ENCODE data around the gene USP19. TPM values are rescaled to one million over a fixed set of nuclear protein-coding genes. Genes with fewer than 3 reads are reported as not detected.

USP19 gene
- total RNA-seq, 2 experiments from 2014 or later = 61.2 to 61.5 TPM

- no peak overlapping the region for H3K27ac Mint-ChIP-seq
- H3K27me3 Mint-ChIP-seq = no peaks in the 10 kb centered on the region
- DNase-seq = no peak
- CTCF ChIA-PET = interaction anchor here (0.6 to 2.3 kb wide), 10 partner anchors 8 to 292 kb away, joined by 3 to 11 read pairs (median 3); partner anchors contain the start of genes CCDC71, KLHDC8B, QRICH1 and WDR6
- no peaks in the 10 kb centered on the region for H3K9me3 Mint-ChIP-seq
- no peak overlapping the region for H3K4me3 Mint-ChIP-seq
- H3K36me3 Mint-ChIP-seq (ENCODE audit: low read depth) = peaks cover 4% of the 10 kb centered on the region
- peaks cover 12% of the 10 kb centered on the region for H3K4me1 Mint-ChIP-seq
- POLR2A ChIA-PET = interaction anchor here (0.6 to 0.8 kb wide), 2 partner anchors 63 to 876 kb away, joined by 3 read pairs; partner anchors contain the start of gene QRICH1
Observed at GRCh38 chr3:49157289-49157688, 36.7 kb upstream of the USP19 start.

GRCh38 chr3:49153349-49153912, 32.8 kb upstream of the USP19 start:
- CTCF ChIA-PET = interaction anchor here (1.0 kb wide), 1 partner anchor 166 kb away, joined by 3 read pairs; no protein-coding TSS in a partner anchor
- Mint-ChIP-seq H3K27ac (no peak overlapping the region), H3K4me1 (peaks cover 2% of the 10 kb centered on the region), H3K36me3 (ENCODE audit: low read depth) (no peaks in the 10 kb centered on the region), H3K9me3 (no peaks in the 10 kb centered on the region), H3K27me3 (no peaks in the 10 kb centered on the region), H3K4me3 (no peak overlapping the region)
- DNase-seq = no peak
- POLR2A ChIA-PET = interaction anchor here (0.6 to 1.3 kb wide), 2 partner anchors 11 to 52 kb away, joined by 3 to 6 read pairs; no protein-coding TSS in a partner anchor

GRCh38 chr3:49151610-49152009, 31.0 kb upstream of the USP19 start:
- H3K27ac Mint-ChIP-seq = no peak overlapping the region
- no peak for DNase-seq
- ChIA-PET CTCF (no interaction called here), POLR2A (interaction anchor here (0.7 kb wide), 1 partner anchor 508 kb away, joined by 3 read pairs; no protein-coding TSS in a partner anchor)
- H3K36me3 Mint-ChIP-seq (ENCODE audit: low read depth) = no peaks in the 10 kb centered on the region
- no peaks in the 10 kb centered on the region for H3K4me1 Mint-ChIP-seq
- no peaks in the 10 kb centered on the region for H3K27me3 Mint-ChIP-seq
- H3K4me3 Mint-ChIP-seq = no peak overlapping the region
- H3K9me3 Mint-ChIP-seq = no peaks in the 10 kb centered on the region

- Mint-ChIP-seq H3K4me1 (no peaks in the 10 kb centered on the region), H3K27ac (no peak overlapping the region), H3K36me3 (ENCODE audit: low read depth) (no peaks in the 10 kb centered on the region), H3K27me3 (no peaks in the 10 kb centered on the region), H3K4me3 (no peak overlapping the region), H3K9me3 (no peaks in the 10 kb centered on the region)
- ChIA-PET CTCF (no interaction called here), POLR2A (interaction anchor here (0.6 kb wide), 1 partner anchor 97 kb away, joined by 3 read pairs; no protein-coding TSS in a partner anchor)
- no peak for DNase-seq
Observed at GRCh38 chr3:49148159-49148558, 27.5 kb upstream of the USP19 start.

DNA sequence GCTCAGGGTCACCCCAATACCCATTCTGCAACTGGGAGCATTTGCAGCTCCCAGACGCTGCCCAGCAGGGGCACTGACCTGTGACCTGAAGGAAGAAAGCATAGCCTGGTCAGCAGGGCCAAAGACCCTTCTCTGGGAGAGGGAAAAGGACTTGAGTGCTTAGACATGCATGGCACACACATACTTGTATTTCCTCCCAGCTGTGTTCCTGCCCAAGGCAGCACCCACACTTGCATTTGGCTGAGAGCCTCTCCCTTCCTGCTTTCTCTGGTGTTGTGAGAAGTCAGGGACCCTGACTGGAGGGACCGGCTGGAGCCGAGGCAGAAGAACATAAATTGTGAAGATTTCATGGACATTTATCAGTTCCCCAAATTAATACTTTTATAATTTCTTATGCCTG, 19.5 kb upstream of the USP19 start:
- H3K9me3 Mint-ChIP-seq = no peaks in the 10 kb centered on the region
- H3K4me1 Mint-ChIP-seq = peaks cover 10% of the 10 kb centered on the region
- no peak overlapping the region for H3K4me3 Mint-ChIP-seq
- POLR2A ChIA-PET = no interaction called here
- CTCF ChIA-PET = no interaction called here
- H3K27ac Mint-ChIP-seq = no peak overlapping the region
- DNase-seq = no peak
- peaks cover 8% of the 10 kb centered on the region for H3K27me3 Mint-ChIP-seq
- H3K36me3 Mint-ChIP-seq (ENCODE audit: low read depth) = no peaks in the 10 kb centered on the region

DNA sequence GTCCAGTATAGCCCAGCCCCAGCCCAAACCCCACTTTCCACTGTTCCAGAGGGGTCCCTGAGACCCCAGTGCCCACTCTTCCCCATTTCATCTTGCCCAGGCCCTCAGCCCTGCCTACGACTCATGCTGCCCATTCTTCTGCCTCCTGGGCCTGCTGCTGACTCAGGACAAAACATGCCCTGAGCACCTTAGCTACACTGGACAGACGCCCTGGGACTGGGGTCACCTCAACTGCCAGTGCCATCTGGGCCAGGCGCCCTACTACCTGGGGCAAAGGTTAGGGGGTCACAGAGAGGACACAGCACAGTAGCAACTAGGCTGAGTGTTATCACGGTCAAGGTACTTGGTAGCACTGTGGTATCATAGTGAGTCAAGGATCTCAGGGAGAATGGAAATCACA, 14.9 kb upstream of the USP19 start:
- no peak for DNase-seq
- POLR2A ChIA-PET = interaction anchor here (0.8 kb wide), 1 partner anchor 15 kb away, joined by 3 read pairs; the partner anchor contains the start of gene USP19
- peaks cover 8% of the 10 kb centered on the region for H3K27me3 Mint-ChIP-seq
- CTCF ChIA-PET = no interaction called here
- H3K27ac Mint-ChIP-seq = no peak overlapping the region
- H3K4me3 Mint-ChIP-seq = no peak overlapping the region
- H3K4me1 Mint-ChIP-seq = no peaks in the 10 kb centered on the region
- H3K36me3 Mint-ChIP-seq (ENCODE audit: low read depth) = no peaks in the 10 kb centered on the region
- no peaks in the 10 kb centered on the region for H3K9me3 Mint-ChIP-seq

DNA sequence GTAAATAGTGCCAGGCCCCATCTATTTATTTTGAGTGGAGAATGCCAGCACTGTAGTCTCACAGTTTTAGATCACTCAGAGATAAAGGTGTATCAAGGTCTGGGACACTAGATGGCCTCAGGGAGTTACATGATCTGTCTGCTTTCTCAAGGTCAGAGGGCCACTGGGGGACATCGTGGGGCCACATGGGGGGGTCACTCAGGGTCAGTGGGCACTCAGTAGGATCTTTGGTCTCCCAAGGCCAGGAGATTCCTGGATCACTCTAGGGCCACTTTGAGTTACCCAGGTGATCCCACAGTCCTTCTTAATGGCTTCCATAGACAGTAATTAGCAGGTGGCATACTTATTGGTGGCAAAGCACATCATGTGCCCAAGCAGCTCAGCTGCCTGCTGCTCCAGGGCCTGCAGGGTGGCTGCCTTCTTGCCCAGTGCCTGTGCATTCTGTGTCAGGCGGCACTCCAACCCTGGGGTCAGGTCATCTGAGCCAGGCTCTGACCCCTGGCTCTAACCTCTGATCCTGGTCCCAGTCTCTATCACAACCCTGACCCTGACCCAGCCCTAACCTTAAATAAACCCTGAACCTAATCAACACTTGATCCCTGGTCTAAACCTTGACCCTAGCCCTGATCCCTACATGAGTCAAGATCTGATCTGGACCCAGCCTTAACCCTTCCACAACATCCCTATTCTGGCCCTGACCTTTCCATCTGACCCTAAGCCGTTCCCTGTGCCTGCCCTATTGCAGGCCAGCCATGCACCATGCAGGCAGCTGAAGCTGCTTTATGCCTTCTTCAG, 14.0 kb upstream of the USP19 start:
- peaks cover 8% of the 10 kb centered on the region for H3K27me3 Mint-ChIP-seq
- ChIA-PET POLR2A (interaction anchor here (0.8 kb wide), 1 partner anchor 14 kb away, joined by 3 read pairs; the partner anchor contains the start of gene USP19), CTCF (interaction anchor here (0.6 to 1.3 kb wide), 2 partner anchors 14 to 315 kb away, joined by 3 read pairs; partner anchors contain the start of gene USP19)
- H3K27ac Mint-ChIP-seq = no peak overlapping the region
- H3K9me3 Mint-ChIP-seq = no peaks in the 10 kb centered on the region
- no peaks in the 10 kb centered on the region for H3K36me3 Mint-ChIP-seq (ENCODE audit: low read depth)
- no peak overlapping the region for H3K4me3 Mint-ChIP-seq
- no peak for DNase-seq
- no peaks in the 10 kb centered on the region for H3K4me1 Mint-ChIP-seq

GRCh38 chr3:49133226-49133951, 12.8 kb upstream of the USP19 start:
- H3K4me3 Mint-ChIP-seq = no peak overlapping the region
- ChIA-PET POLR2A (interaction anchor here (2.5 kb wide), 1 partner anchor 40 kb away, joined by 10 read pairs; the partner anchor contains the start of gene QRICH1), CTCF (interaction anchor here (0.6 to 1.3 kb wide), 2 partner anchors 13 to 279 kb away, joined by 3 read pairs; partner anchors contain the start of gene USP19)
- no peaks in the 10 kb centered on the region for H3K36me3 Mint-ChIP-seq (ENCODE audit: low read depth)
- H3K9me3 Mint-ChIP-seq = no peaks in the 10 kb centered on the region
- H3K4me1 Mint-ChIP-seq = no peaks in the 10 kb centered on the region
- H3K27ac Mint-ChIP-seq = no peak overlapping the region
- DNase-seq = no peak
- H3K27me3 Mint-ChIP-seq = peaks cover 8% of the 10 kb centered on the region

GRCh38 chr3:49132437-49133225, 12.0 kb upstream of the USP19 start, which contains the start of gene LAMB2:
TSS of gene LAMB2 (minus strand) at chr3:49133050. CDS start at chr3:49132867, 183 bp downstream.
- ChIA-PET CTCF (no interaction called here), POLR2A (interaction anchor here (2.0 to 2.5 kb wide), 2 partner anchors 12 to 39 kb away, joined by 6 to 10 read pairs; partner anchors contain the start of genes QRICH1 and USP19)

DNA sequence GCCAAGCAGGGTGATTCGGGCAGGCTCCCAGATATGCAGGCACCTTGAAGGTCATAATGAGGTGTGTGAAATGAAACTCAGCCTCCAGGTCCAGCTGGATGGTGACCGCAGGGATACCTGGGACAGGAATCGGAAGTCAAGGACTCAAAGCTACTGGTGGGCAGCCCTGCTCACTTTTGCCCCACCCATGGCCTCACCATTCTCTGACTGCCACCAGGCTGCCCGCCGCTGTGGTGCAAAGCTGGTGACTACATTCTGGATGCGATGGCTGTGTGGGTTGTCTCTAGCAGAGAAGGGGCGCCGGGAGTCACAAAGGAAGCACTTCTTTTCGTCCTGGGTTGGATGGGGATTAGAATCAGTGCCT, 11.4 kb upstream of the USP19 start:
- no peaks in the 10 kb centered on the region for H3K36me3 Mint-ChIP-seq (ENCODE audit: low read depth)
- no peaks in the 10 kb centered on the region for H3K9me3 Mint-ChIP-seq
- DNase-seq = no peak
- no peak overlapping the region for H3K4me3 Mint-ChIP-seq
- no peaks in the 10 kb centered on the region for H3K4me1 Mint-ChIP-seq
- ChIA-PET CTCF (no interaction called here), POLR2A (interaction anchor here (2.0 to 2.5 kb wide), 2 partner anchors 11 to 39 kb away, joined by 6 to 10 read pairs; partner anchors contain the start of genes QRICH1 and USP19)
- peaks cover 5% of the 10 kb centered on the region for H3K27me3 Mint-ChIP-seq
- no peak overlapping the region for H3K27ac Mint-ChIP-seq

More at GRCh38 chr3:49132437-49133225, 12.0 kb upstream of the USP19 start, which contains the start of gene LAMB2:
- DNase-seq = no peak
- Mint-ChIP-seq H3K4me3 (no peak within 1 kb of the TSS), H3K36me3 (ENCODE audit: low read depth) (no peaks in the 10 kb centered on the region), H3K27ac (no peak within 1 kb of the TSS), H3K27me3 (peaks cover 8% of the 10 kb centered on the region), H3K9me3 (no peaks in the 10 kb centered on the region), H3K4me1 (no peaks in the 10 kb centered on the region)

- Mint-ChIP-seq H3K36me3 (ENCODE audit: low read depth) (no peaks in the 10 kb centered on the region), H3K27ac (no peak overlapping the region), H3K4me1 (no peaks in the 10 kb centered on the region), H3K27me3 (peaks cover 5% of the 10 kb centered on the region), H3K9me3 (no peaks in the 10 kb centered on the region), H3K4me3 (no peak overlapping the region)
- DNase-seq = no peak
- ChIA-PET POLR2A (interaction anchor here (2.0 to 2.5 kb wide), 2 partner anchors 11 to 38 kb away, joined by 6 to 10 read pairs; partner anchors contain the start of genes QRICH1 and USP19), CTCF (no interaction called here)
Observed at GRCh38 chr3:49131576-49131975, 11.0 kb upstream of the USP19 start.

GRCh38 chr3:49131040-49131439, 10.4 kb upstream of the USP19 start:
- no peak overlapping the region for H3K27ac Mint-ChIP-seq
- H3K9me3 Mint-ChIP-seq = no peaks in the 10 kb centered on the region
- ChIA-PET CTCF (no interaction called here), POLR2A (interaction anchor here (2.0 kb wide), 1 partner anchor 10 kb away, joined by 6 read pairs; the partner anchor contains the start of gene USP19)
- peaks cover 5% of the 10 kb centered on the region for H3K27me3 Mint-ChIP-seq
- H3K4me3 Mint-ChIP-seq = no peak overlapping the region
- no peaks in the 10 kb centered on the region for H3K36me3 Mint-ChIP-seq (ENCODE audit: low read depth)
- no peaks in the 10 kb centered on the region for H3K4me1 Mint-ChIP-seq
- DNase-seq = no peak

Measured in activated CD4-positive, alpha-beta memory T cell treated with anti-CD3 and anti-CD28 coated beads, Interleukin-2, amount 10 ng/mL, durations not matched to agents 7 days and 5 days (primary cell).